OCI-LY3 (cell line): ENCODE data around the gene FRS3.

ENCODE experiments used
- H2AFZ ChIP-seq: fragments of 200-600, 300-600 bp; shearing (Covaris generic); 2 replicates; pipeline ENCODE4 v1.6.0; 2014; ENCODE audit warnings: antibody characterized with exemption, low read depth, low read length
- H3K27ac ChIP-seq: fragments of 200-600, 300-600 bp; sonication (generic); 2 replicates; pipeline ENCODE4 v1.5.1; 2014; ENCODE audit warnings: mild to moderate bottlenecking, low read length, moderate library complexity, mixed read lengths
- H3K27me3 ChIP-seq: fragments of 200-600, 300-600 bp; sonication (generic); 2 replicates; pipeline ENCODE4 v1.6.1; 2014; ENCODE audit warnings: low read depth, low read length, mixed read lengths
- H3K36me3 ChIP-seq: fragments of 200-600, 300-600 bp; sonication (generic); replicated peaks from 2 replicates; pipeline ENCODE3; 2014; ENCODE audit warnings: low read depth, low read length, mixed read lengths
- H3K4me1 ChIP-seq: fragments of 300-600, 200-600 bp; sonication (generic); 2 replicates; pipeline ENCODE4 v1.6.1; 2014; ENCODE audit warnings: low read length, mixed read lengths
- H3K4me2 ChIP-seq: fragments of 200-600, 300-600 bp; sonication (generic); 2 replicates; pipeline ENCODE4 v1.6.1; 2014; ENCODE audit warnings: low read length, mixed read lengths
- H3K4me3 ChIP-seq: fragments of 300-600, 200-600 bp; sonication (generic); 2 replicates; pipeline ENCODE4 v1.5.1; 2014; ENCODE audit warnings: antibody characterized with exemption, mild to moderate bottlenecking, low read length, moderate library complexity
- H3K79me2 ChIP-seq: fragments of 300-600, 200-600 bp; shearing (Covaris generic); 2 replicates; pipeline ENCODE4 v1.6.1; 2014; ENCODE audit warnings: mild to moderate bottlenecking, low read length, mixed read lengths
- H3K9ac ChIP-seq: fragments of 300-600, 200-600 bp; shearing (Covaris generic); 2 replicates; pipeline ENCODE4 v1.6.0; 2014; ENCODE audit warnings: mild to moderate bottlenecking, low read length, moderate library complexity
- H3K9me3 ChIP-seq: fragments of 200-600, 300-600 bp; shearing (Covaris generic); 2 replicates; pipeline ENCODE4 v1.6.1; 2014; ENCODE audit warnings: low read length, mixed read lengths; ENCODE audit not compliant: insufficient read depth
- H4K20me1 ChIP-seq: fragments of 200-600, 300-600 bp; sonication (generic); 2 replicates; pipeline ENCODE4 v1.6.1; 2016; ENCODE audit warnings: low read length, mixed read lengths; ENCODE audit not compliant: insufficient read depth
- CTCF ChIP-seq: fragments of 200-600, 300-600 bp; sonication (generic); IDR thresholded peaks from 2 replicates; pipeline ENCODE4 v1.5.1; 2014; ENCODE audit warnings: antibody characterized with exemption, low read length, low read depth
- EZH2phosphoT487 ChIP-seq: fragments of 200-600 bp; shearing (Covaris generic); IDR thresholded peaks from 2 replicates; pipeline ENCODE4 v1.6.1; 2018; ENCODE audit warnings: antibody characterized with exemption, mixed run types, low read depth

FRS3 gene

DNA sequence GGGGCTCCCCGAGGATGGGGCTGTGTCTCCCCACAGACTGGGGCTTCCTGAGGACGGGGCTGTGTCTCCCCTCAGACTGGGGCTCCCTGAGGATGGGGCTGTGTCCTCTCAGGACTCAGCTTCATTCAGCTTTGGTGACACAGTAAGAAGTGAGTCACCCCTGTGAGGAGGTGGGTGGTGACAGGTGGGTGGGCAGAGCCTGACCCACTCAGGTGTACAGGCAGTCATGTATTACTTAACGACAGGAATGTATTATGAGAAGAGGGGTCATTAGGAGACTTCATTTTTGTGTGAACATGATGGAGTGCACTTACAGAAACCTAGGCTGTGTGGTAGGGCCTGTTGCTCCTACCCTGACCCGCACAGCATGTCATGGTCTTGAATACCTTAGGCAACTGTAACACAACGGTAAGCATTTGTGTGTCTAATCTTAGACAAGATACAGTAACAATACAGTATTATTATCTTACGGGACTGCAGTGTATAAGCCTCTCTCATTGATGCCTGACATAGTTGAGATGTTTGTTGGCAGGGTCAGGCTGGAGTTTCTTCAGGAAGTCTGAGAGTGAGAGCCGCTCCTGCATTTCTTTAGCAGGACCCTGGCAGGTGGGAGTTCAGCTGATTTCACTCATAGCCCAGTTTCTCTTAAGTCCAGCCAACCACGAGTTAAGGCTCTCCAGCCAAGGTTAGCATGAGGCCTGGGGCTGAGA is 21.6 kb downstream of the FRS3 start:
- Histone ChIP-seq H3K36me3 (no peaks in the 10 kb centered on the region), H3K9ac (no peak overlapping the region), H3K9me3 (no peaks in the 10 kb centered on the region), H3K4me1 (peaks cover 8% of the 10 kb centered on the region), H3K79me2 (no peaks in the 10 kb centered on the region), H3K4me3 (no peak overlapping the region), H3K27me3 (peaks cover 13% of the 10 kb centered on the region), H3K4me2 (no peak overlapping the region), H4K20me1 (no peaks in the 10 kb centered on the region), H2AFZ (no peak overlapping the region), H3K27ac (no peak overlapping the region)
- TF ChIP-seq CTCF (no peak), EZH2phosphoT487 (no peak)

GRCh38 chr6:41757271-41757670 is 22.4 kb downstream of the FRS3 start:
- H3K9me3 ChIP-seq: no peaks in the 10 kb centered on the region
- peaks cover 8% of the 10 kb centered on the region for H3K4me1 ChIP-seq
- TF ChIP-seq CTCF (no peak), EZH2phosphoT487 (no peak)
- H3K9ac ChIP-seq: no peak overlapping the region
- no peaks in the 10 kb centered on the region for H4K20me1 ChIP-seq
- H3K27ac ChIP-seq: no peak overlapping the region
- H3K4me2 ChIP-seq: no peak overlapping the region
- H3K36me3 ChIP-seq: no peaks in the 10 kb centered on the region
- peaks cover 13% of the 10 kb centered on the region for H3K27me3 ChIP-seq
- H3K4me3 ChIP-seq: no peak overlapping the region
- no peaks in the 10 kb centered on the region for H3K79me2 ChIP-seq
- H2AFZ ChIP-seq: no peak overlapping the region

DNA sequence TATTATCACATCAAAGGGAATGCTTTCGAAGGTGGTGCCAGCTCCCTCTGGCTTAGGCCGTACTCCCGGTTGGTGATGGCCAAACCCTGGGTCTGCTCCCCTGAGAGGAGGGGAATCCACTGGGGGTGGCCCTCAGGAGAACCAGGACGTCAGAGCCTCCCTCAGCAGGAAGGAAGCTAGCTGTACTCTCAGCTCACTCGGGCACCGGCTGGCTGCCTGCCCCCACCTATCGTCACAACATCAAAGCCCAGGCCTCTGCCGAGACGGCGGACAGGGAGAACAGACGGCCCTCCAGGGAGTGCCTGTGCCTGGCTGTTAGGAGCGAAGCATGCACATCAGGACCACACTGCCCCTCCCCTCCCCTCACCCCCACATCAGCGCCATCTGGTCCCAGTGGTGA is 23.3 kb downstream of the FRS3 start:
- H3K27me3 ChIP-seq: peaks cover 13% of the 10 kb centered on the region
- no peaks in the 10 kb centered on the region for H3K79me2 ChIP-seq
- no peak overlapping the region for H3K9ac ChIP-seq
- no peaks in the 10 kb centered on the region for H3K9me3 ChIP-seq
- no peaks in the 10 kb centered on the region for H4K20me1 ChIP-seq
- no peak overlapping the region for H3K27ac ChIP-seq
- no peak overlapping the region for H2AFZ ChIP-seq
- no peak overlapping the region for H3K4me2 ChIP-seq
- H3K4me3 ChIP-seq: no peak overlapping the region
- H3K4me1 ChIP-seq: peaks cover 8% of the 10 kb centered on the region
- TF ChIP-seq EZH2phosphoT487 (no peak), CTCF (no peak)
- H3K36me3 ChIP-seq: no peaks in the 10 kb centered on the region

DNA sequence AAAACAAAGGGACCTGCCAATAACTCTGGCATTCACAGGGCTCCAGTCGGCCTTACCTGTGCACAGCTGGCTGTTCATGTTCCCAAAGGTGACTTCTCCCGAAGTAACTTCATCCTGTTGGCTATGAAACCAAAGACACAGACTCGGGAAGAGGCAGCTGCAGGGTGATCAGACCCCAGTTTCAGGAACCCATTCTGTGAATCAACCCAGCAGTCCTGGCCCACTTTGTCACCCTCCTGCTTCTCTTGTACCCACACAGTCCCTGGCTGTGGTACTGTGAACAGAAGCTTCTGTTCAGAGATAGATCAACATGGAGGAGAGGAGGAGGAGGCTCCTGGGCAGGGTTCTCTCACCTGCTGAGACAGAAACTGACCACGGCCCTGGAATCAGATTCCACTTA is 23.8 kb downstream of the FRS3 start:
- H3K4me2 ChIP-seq: no peak overlapping the region
- H3K4me1 ChIP-seq: peaks cover 8% of the 10 kb centered on the region
- H3K9me3 ChIP-seq: no peaks in the 10 kb centered on the region
- no peak overlapping the region for H3K27ac ChIP-seq
- H4K20me1 ChIP-seq: no peaks in the 10 kb centered on the region
- H3K79me2 ChIP-seq: no peaks in the 10 kb centered on the region
- no peaks in the 10 kb centered on the region for H3K36me3 ChIP-seq
- no peak overlapping the region for H3K9ac ChIP-seq
- no peak overlapping the region for H3K4me3 ChIP-seq
- TF ChIP-seq EZH2phosphoT487 (no peak), CTCF (no peak)
- H2AFZ ChIP-seq: no peak overlapping the region
- H3K27me3 ChIP-seq: peaks cover 13% of the 10 kb centered on the region
